DND-41 (cell line): ENCODE measurements around the gene C10orf95.

Experiments used
- ATAC-seq: fragments of 200-7000 bp; cut with Tn5 transposase; 3 replicates; pipeline ENCODE4 v1.9.1; 2021; ENCODE audit warnings: low read depth; ENCODE audit not compliant: insufficient read depth
- DNase-seq: peaks from one replicate; pipeline ENCODE4 v3.0.0-alpha.2; 2020
- H2AFZ ChIP-seq: 2 replicates; pipeline ENCODE4 v1.6.0; 2012; ENCODE audit warnings: low read depth, low read length
- H3K27ac ChIP-seq: 2 replicates; pipeline ENCODE4 v1.5.1; 2012; ENCODE audit warnings: low read length, inconsistent platforms
- H3K27me3 ChIP-seq: fragments of 200-600 bp; sonication (generic); 2 replicates; pipeline ENCODE4 v1.6.0; 2012; ENCODE audit warnings: low read length, mild to moderate bottlenecking, inconsistent platforms; ENCODE audit not compliant: insufficient read depth, poor library complexity
- H3K36me3 ChIP-seq: 2 replicates; pipeline ENCODE4 v1.5.1; 2012; ENCODE audit warnings: low read length, inconsistent platforms; ENCODE audit not compliant: insufficient read depth
- H3K4me1 ChIP-seq: 2 replicates; pipeline ENCODE4 v1.5.1; 2012; ENCODE audit warnings: mild to moderate bottlenecking, low read length; ENCODE audit not compliant: insufficient read depth
- H3K4me2 ChIP-seq: 2 replicates; pipeline ENCODE4 v1.6.0; 2012; ENCODE audit warnings: mild to moderate bottlenecking, moderate library complexity, low read length, inconsistent platforms; ENCODE audit not compliant: insufficient read depth
- H3K4me3 ChIP-seq, 2 experiments: fragments of 200-600 bp in 1 of 2; shearing (Covaris generic) in 1 of 2; 2 replicates each; pipeline ENCODE4 v1.5.1; 2012 to 2016; ENCODE audit warnings: inconsistent platforms in 2 of 2, low read length in 2 of 2, mild to moderate bottlenecking in 2 of 2, low read depth in 1 of 2, moderate library complexity in 1 of 2
- H3K79me2 ChIP-seq: 2 replicates; pipeline ENCODE4 v1.6.0; 2012; ENCODE audit warnings: low read length, inconsistent platforms; ENCODE audit not compliant: insufficient read depth
- H3K9ac ChIP-seq: 2 replicates; pipeline ENCODE4 v1.6.0; 2012; ENCODE audit warnings: low read depth, mild to moderate bottlenecking, inconsistent platforms, low read length, moderate library complexity
- H3K9me3 ChIP-seq: 2 replicates; pipeline ENCODE4 v1.5.1; 2012; ENCODE audit warnings: low read length, moderate library complexity, mild to moderate bottlenecking, inconsistent platforms; ENCODE audit not compliant: insufficient read depth, severe bottlenecking
- H4K20me1 ChIP-seq: 2 replicates; pipeline ENCODE4 v1.6.0; 2012; ENCODE audit warnings: low read length; ENCODE audit not compliant: insufficient read depth
- EZH2 ChIP-seq: IDR thresholded peaks from 3 replicates; pipeline ENCODE4 v1.6.1; 2012; ENCODE audit warnings: borderline replicate concordance, low read depth, mild to moderate bottlenecking, moderate library complexity, low read length, inconsistent platforms; ENCODE audit not compliant: severe bottlenecking
- TF ChIP-seq, protein P1 (sequence below): IDR thresholded peaks from 2 replicates; pipeline ENCODE4 v1.5.1; 2012; ENCODE audit warnings: borderline replicate concordance, low read length, moderate library complexity, mild to moderate bottlenecking; ENCODE audit not compliant: poor library complexity, severe bottlenecking; ENCODE audit errors: extremely low read depth

Gene C10orf95

DNA sequence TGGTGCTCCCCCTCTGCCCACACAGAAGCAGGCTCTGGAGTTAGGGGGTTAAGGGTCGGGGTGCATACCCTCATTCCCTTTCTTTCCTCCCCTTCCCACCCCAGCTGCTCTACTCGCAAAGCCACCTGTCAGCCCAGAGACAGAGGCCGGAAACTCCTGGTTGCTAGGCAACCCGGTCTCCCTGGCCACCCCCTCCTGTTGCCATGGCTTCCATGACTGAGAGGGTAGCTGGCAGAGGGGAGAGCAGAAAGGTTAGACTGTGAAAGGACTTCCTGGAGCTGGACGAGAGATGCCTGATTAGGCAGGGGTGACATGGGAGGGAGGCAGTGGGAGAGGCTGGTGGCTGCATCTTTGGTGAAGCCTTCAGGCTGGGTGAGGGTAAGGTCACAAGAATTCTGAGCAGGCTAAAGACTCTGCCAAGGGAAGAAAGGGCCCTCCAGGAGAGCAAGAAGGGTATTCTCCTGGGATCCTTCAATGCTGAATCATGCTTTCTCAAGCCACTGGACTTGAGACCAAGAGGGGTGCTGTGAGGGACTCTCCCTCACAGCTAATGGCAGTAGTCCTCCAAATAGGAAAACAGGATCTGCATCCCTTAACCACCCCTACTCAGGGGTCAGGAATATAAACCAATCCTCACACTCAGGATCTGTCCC lies 38.2 kb downstream of the C10orf95 start:
- peaks cover 28% of the 10 kb centered on the region for H3K27me3 ChIP-seq
- no peak overlapping the region for H3K9ac ChIP-seq
- no peaks in the 10 kb centered on the region for H3K36me3 ChIP-seq
- TF ChIP-seq EZH2 = no peak
- TF ChIP-seq, protein P1, sequence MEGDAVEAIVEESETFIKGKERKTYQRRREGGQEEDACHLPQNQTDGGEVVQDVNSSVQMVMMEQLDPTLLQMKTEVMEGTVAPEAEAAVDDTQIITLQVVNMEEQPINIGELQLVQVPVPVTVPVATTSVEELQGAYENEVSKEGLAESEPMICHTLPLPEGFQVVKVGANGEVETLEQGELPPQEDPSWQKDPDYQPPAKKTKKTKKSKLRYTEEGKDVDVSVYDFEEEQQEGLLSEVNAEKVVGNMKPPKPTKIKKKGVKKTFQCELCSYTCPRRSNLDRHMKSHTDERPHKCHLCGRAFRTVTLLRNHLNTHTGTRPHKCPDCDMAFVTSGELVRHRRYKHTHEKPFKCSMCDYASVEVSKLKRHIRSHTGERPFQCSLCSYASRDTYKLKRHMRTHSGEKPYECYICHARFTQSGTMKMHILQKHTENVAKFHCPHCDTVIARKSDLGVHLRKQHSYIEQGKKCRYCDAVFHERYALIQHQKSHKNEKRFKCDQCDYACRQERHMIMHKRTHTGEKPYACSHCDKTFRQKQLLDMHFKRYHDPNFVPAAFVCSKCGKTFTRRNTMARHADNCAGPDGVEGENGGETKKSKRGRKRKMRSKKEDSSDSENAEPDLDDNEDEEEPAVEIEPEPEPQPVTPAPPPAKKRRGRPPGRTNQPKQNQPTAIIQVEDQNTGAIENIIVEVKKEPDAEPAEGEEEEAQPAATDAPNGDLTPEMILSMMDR = no peak
- DNase-seq (peak; percentile 69), ATAC-seq (peak; percentile 74)
- H3K27ac ChIP-seq = no peak overlapping the region
- H2AFZ ChIP-seq = no peak overlapping the region
- H4K20me1 ChIP-seq = peaks cover 10% of the 10 kb centered on the region
- H3K79me2 ChIP-seq = no peaks in the 10 kb centered on the region
- no peak overlapping the region for H3K4me3 ChIP-seq
- no peaks in the 10 kb centered on the region for H3K9me3 ChIP-seq
- H3K4me2 ChIP-seq = no peak overlapping the region
- peaks cover 10% of the 10 kb centered on the region for H3K4me1 ChIP-seq

DNA sequence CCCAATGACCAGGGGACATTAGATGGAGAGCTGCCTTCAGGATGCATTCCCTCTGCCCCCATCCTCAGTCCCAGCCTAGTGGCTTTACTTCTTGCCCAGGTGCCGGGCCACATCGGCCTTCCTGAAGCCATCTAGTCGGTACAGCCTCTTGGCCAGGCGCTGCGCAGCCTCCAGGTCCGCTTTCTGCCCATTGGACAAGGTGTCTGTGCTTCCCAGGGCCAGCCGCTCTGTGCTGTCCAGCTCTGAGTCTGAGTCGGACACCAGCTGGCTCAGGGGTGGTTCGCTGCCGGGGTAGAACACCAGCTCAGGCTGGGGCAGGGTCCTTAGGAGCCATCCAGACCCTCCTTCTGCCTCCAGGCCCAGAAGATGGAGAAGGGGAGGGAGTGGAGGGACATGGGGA lies 39.0 kb downstream of the C10orf95 start:
- H2AFZ ChIP-seq = no peak overlapping the region
- H3K36me3 ChIP-seq = no peaks in the 10 kb centered on the region
- H3K27ac ChIP-seq = no peak overlapping the region
- peaks cover 35% of the 10 kb centered on the region for H3K27me3 ChIP-seq
- H3K79me2 ChIP-seq = no peaks in the 10 kb centered on the region
- no peak overlapping the region for H3K4me3 ChIP-seq
- peaks cover 10% of the 10 kb centered on the region for H4K20me1 ChIP-seq
- TF ChIP-seq, protein P1 = no peak
- no peak for TF ChIP-seq EZH2
- no peak for DNase-seq
- no peaks in the 10 kb centered on the region for H3K9me3 ChIP-seq
- no peak for ATAC-seq
- no peak overlapping the region for H3K9ac ChIP-seq
- peaks cover 10% of the 10 kb centered on the region for H3K4me1 ChIP-seq
- no peak overlapping the region for H3K4me2 ChIP-seq

DNA sequence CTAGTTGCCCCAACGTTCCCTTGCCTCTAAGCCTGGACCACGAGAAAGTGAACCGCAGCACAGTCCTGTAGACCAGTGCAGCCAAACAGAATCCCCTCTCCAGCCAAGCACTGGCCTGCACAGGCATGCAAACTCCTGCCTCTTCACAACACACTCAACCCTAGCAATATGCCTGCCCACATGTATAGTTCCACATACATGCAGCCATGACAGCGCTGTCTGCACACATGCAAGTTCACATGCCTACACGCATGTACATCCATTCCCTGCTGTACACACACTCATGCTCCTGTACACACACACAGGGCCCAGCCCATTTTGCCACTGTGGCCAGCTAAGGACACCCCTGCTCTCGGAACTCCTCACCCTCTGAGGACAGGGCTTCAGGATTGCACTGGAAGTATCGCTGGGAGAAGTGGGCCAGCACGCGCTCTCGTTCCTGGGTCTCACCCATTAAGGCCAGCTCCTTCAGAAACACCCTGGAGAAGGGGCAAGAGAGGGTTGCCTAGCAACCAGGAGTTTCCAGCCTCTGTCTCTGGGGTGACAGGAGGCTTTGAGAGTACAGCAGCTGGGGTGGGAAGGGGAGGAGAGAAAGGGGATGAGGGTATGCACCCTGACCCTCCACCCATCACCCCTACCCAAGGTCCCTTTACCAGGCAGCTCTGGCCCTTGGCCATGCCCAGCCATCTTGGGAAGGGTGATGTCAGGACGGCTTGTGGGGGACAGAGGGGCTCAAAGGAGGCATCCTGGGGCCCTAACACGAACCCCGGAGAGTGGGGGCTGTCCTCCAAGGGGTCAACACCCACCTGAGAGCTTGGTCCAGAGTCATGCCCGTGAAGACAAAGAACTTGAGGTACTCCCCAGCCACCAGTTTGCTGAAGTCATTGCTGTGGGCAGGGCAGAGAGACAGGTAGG lies 39.7 kb downstream of the C10orf95 start:
- H3K4me3 ChIP-seq = no peak overlapping the region
- H2AFZ ChIP-seq = no peak overlapping the region
- peaks cover 35% of the 10 kb centered on the region for H3K27me3 ChIP-seq
- no peak overlapping the region for H3K27ac ChIP-seq
- DNase-seq (no peak), ATAC-seq (no peak)
- H3K9me3 ChIP-seq = no peaks in the 10 kb centered on the region
- H4K20me1 ChIP-seq = peaks cover 10% of the 10 kb centered on the region
- peaks cover 10% of the 10 kb centered on the region for H3K4me1 ChIP-seq
- no peaks in the 10 kb centered on the region for H3K36me3 ChIP-seq
- H3K79me2 ChIP-seq = no peaks in the 10 kb centered on the region
- no peak for TF ChIP-seq EZH2
- TF ChIP-seq, protein P1 = no peak
- no peak overlapping the region for H3K9ac ChIP-seq
- no peak overlapping the region for H3K4me2 ChIP-seq
